ENCODE results near the gene IFNA5. TPM values are rescaled to one million over a fixed set of nuclear protein-coding genes. Genes with fewer than 3 reads are reported as not detected.

The IFNA5 gene
- total and polyA plus RNA-seq, 2 of the 4 experiments (the other 2 are of a cell fraction), result not detected

DNA sequence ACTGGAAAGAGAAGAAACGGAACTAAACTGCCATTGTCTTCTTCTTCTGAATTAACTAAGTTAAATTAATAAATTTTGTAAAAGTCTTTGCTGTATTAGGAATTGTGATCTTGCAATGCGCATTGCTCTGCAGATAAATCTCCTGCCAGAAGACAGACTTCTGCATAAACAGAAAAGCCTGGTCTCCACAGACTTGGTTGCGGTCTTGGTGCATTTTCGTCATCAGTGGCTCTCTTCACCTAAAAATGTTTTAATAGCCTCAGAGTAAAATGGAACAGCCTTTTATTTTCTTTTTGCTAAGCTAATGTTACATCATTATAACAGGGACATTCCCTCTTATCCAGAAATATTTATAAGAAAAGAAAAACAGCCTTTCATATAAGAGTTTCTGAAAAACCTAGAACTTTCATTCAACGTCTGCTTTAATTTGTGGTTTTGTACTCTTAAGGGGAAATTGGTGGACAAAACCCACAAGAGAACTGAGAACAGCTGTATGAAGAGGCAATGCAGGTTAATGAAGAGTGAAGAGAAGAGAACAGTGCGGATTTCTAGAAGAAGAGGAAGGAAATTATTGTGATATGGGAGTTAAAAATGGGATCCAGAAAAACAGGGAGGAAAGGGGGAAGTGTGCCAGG is 10.1 kb downstream of the IFNA5 start:
- no TSS peak for BruUV-seq (replicated peaks)
- in situ Hi-C loops (cut with MboI; ENCODE audit: low sequenced_read_pairs), result no loop called here

More for the DNA sequence above, 10.1 kb downstream of the IFNA5 start:
- H3K36me3 ChIP-seq (ENCODE audit: control insufficient read depth, insufficient read depth, low read length), result no peaks in the 10 kb centered on the region
- dilution Hi-C loops (cut with HindIII; ENCODE audit: low sequenced_read_pairs, unreplicated experiment) (no loop called here), intact Hi-C loops (cut with micrococcal nuclease) (no loop called here)
- no peak overlapping the region for H3K56ac ChIP-seq (ENCODE audit: extremely low read depth, insufficient read depth, low read length)
- no peak overlapping the region for H2AK5ac ChIP-seq (ENCODE audit: low read depth, low read length)
- no peak overlapping the region for H3K4me3 ChIP-seq (ENCODE audit: insufficient read depth, low read depth, low read length)
- DNase-seq (no peak), ATAC-seq (ENCODE audit: low read depth) (no peak)
- no peaks in the 10 kb centered on the region for H3K4me1 ChIP-seq (ENCODE audit: control insufficient read depth, insufficient read depth, low read length)
- no peaks in the 10 kb centered on the region for H3K79me1 ChIP-seq (ENCODE audit: low read depth in 1 of 2, low read length in 2 of 2)
- no peak overlapping the region for H4K5ac ChIP-seq (ENCODE audit: low read depth, low read length)
- H3K9me1 ChIP-seq (ENCODE audit: insufficient read depth, low read length), result no peaks in the 10 kb centered on the region
- no peak overlapping the region for H2AK9ac ChIP-seq (replicated peaks; ENCODE audit: low read depth, low read length, poor library complexity)
- H3K9ac ChIP-seq (ENCODE audit: low read depth, low read length), result no peak overlapping the region
- peaks cover 3% of the 10 kb centered on the region; the same call in 1 of the 2 replicates for H3K27me3 ChIP-seq (ENCODE audit: control insufficient read depth, insufficient read depth, low read length)
- H3K14ac ChIP-seq (replicated peaks; ENCODE audit: low read depth, low read length), result no peak overlapping the region
- H2AFZ ChIP-seq (replicated peaks; ENCODE audit: low read length, poor library complexity), result no peak overlapping the region
- H2BK15ac ChIP-seq (ENCODE audit: low read depth, low read length), result no peak overlapping the region
- no peak overlapping the region for H2BK120ac ChIP-seq (ENCODE audit: low read depth, low read length)
- H4K8ac ChIP-seq (ENCODE audit: low read depth in 2 of 2, low read length in 2 of 2), result no peak overlapping the region
- WGBS, 2 experiments (ENCODE audit: extremely low coverage in 2 of 2, insufficient read length in 1 of 2), result 29 to 100% methylated on average over 1 of the region's 6 CpGs
- H3K18ac ChIP-seq (ENCODE audit: low read depth, low read length), result no peak overlapping the region
- no peaks in the 10 kb centered on the region for H4K20me1 ChIP-seq (ENCODE audit: insufficient read depth, low read length)
- TF ChIP-seq POLR2A (IDR thresholded peaks at IDR 0.05; ENCODE audit: low read depth, low read length), result no peak
- no peak for TF ChIP-seq CEBPB (IDR thresholded peaks at IDR 0.05; ENCODE audit: low read depth, low read length)
- TF ChIP-seq RFX5 (IDR thresholded peaks at IDR 0.05; ENCODE audit: low read depth, low read length), result no peak
- TF ChIP-seq MAZ (IDR thresholded peaks at IDR 0.05; ENCODE audit: borderline replicate concordance, low read depth, low read length), result no peak
- no peak for TF ChIP-seq FOS (IDR thresholded peaks at IDR 0.05; ENCODE audit: low read depth, low read length)
- no peak for TF ChIP-seq RCOR1 (IDR thresholded peaks at IDR 0.05; ENCODE audit: insufficient replicate concordance, low read length)
- no peak overlapping the region for H2BK5ac ChIP-seq (ENCODE audit: low read depth, low read length, poor library complexity, severe bottlenecking)
- ChIA-PET CTCF (interaction anchor here (1.6 kb wide), 1 partner anchor 23 kb away, joined by 3 read pairs; no protein-coding TSS in a partner anchor), POLR2A (ENCODE audit: unreplicated experiment) (no interaction called here)
- no peak overlapping the region for H3K27ac ChIP-seq (ENCODE audit: insufficient read depth, low read length)
- no peak overlapping the region for H3K23ac ChIP-seq (ENCODE audit: low read depth, low read length)
- H3K9me3 ChIP-seq (ENCODE audit: control insufficient read depth, insufficient read depth, low read length), result no peaks in the 10 kb centered on the region
- no peak overlapping the region for H2BK20ac ChIP-seq (ENCODE audit: low read depth, low read length)
- H3K4ac ChIP-seq (ENCODE audit: low read depth, low read length), result no peak overlapping the region
- no peak overlapping the region for H3K4me2 ChIP-seq (ENCODE audit: low read depth, low read length)
- no peak overlapping the region for H4K91ac ChIP-seq (ENCODE audit: insufficient read depth, low read depth, low read length)

Measured in IMR-90 (cell line).